LNCAP (cell line): ENCODE results near the gene PRAC1.

Experiments
- CTCF ChIP-seq: fragments of 450-650 bp; IDR thresholded peaks from 2 replicates; pipeline ENCODE4 v1.5.1; 2017; ENCODE audit warnings: mild to moderate bottlenecking

PRAC1 gene

GRCh38 chr17:48732688-48733629, 10.6 kb upstream of the PRAC1 start:
- no peak for TF ChIP-seq CTCF

- no peak for TF ChIP-seq CTCF
These were observed 9.0 kb upstream of the PRAC1 start for GRCh38 chr17:48731355-48731754.

GRCh38 chr17:48730240-48730550, 7.9 kb upstream of the PRAC1 start:
- no peak for TF ChIP-seq CTCF

GRCh38 chr17:48729335-48730239, 7.3 kb upstream of the PRAC1 start:
- TF ChIP-seq CTCF, result no peak

- TF ChIP-seq CTCF, result no peak
These were observed 6.2 kb upstream of the PRAC1 start, which contains the start of gene HOXB13 for GRCh38 chr17:48728232-48729231. HOXB13 (minus strand) TSS chr17:48728750; CDS start chr17:48728593, 157 bp downstream.

- no peak for TF ChIP-seq CTCF
These were observed 5.3 kb upstream of the PRAC1 start for GRCh38 chr17:48727415-48728175.
